GM21737 (cell line): Measurements from ENCODE around the gene TMEM161A.
"Not testable (repeated sequence)": the region's sequence is repeated elsewhere in the genome, so short reads cannot be mapped to it uniquely, and the experiment has no call there.

Source experiments
- ATAC-seq: cut with Tn5 transposase; IDR thresholded peaks from one replicate; pipeline ENCODE4 v1.9.1; 2021; ENCODE audit warnings: mild to moderate bottlenecking, moderate library complexity; ENCODE audit not compliant: unreplicated experiment

Gene TMEM161A

GRCh38 chr19:19155495-19156219 lies 17.4 kb upstream of the TMEM161A start:
- ATAC-seq, result peak; percentile 49

GRCh38 chr19:19154768-19155494 lies 16.7 kb upstream of the TMEM161A start:
- no peak for ATAC-seq

- ATAC-seq, result no peak
These were observed 14.5 kb upstream of the TMEM161A start for GRCh38 chr19:19152668-19153384.

- peak; percentile 54 for ATAC-seq
These were observed 13.1 kb upstream of the TMEM161A start for GRCh38 chr19:19151418-19151817.

- no peak for ATAC-seq
These were observed 11.2 kb upstream of the TMEM161A start for GRCh38 chr19:19149435-19149834.

GRCh38 chr19:19148504-19148903 lies 10.2 kb upstream of the TMEM161A start:
- ATAC-seq, result not testable (repeated sequence)

GRCh38 chr19:19147344-19147743 lies 9.1 kb upstream of the TMEM161A start:
- ATAC-seq, result no peak

- ATAC-seq, result no peak
These were observed 8.6 kb upstream of the TMEM161A start for GRCh38 chr19:19146865-19147264.

- peak; percentile 58 for ATAC-seq
These were observed 7.7 kb upstream of the TMEM161A start for GRCh38 chr19:19145684-19146608.

- no peak for ATAC-seq
These were observed 7.0 kb upstream of the TMEM161A start for GRCh38 chr19:19145281-19145680.

- no peak for ATAC-seq
These were observed 4.1 kb upstream of the TMEM161A start for GRCh38 chr19:19142347-19142746.

GRCh38 chr19:19140476-19140875 lies 2.2 kb upstream of the TMEM161A start:
- no peak for ATAC-seq

GRCh38 chr19:19139876-19140229 lies 1.6 kb upstream of the TMEM161A start:
- ATAC-seq, result no peak

- no peak for ATAC-seq
These were observed 646 bp downstream of the TMEM161A start for GRCh38 chr19:19137556-19138108.

- ATAC-seq, result not testable (repeated sequence)
These were observed 2.6 kb downstream of the TMEM161A start for GRCh38 chr19:19135713-19136112.

GRCh38 chr19:19134687-19135158 lies 3.6 kb downstream of the TMEM161A start:
- no peak for ATAC-seq

- ATAC-seq, result no peak
These were observed 4.3 kb downstream of the TMEM161A start for GRCh38 chr19:19133985-19134384.

GRCh38 chr19:19132912-19133311 lies 5.4 kb downstream of the TMEM161A start:
- no peak for ATAC-seq

- no peak for ATAC-seq
These were observed 6.3 kb downstream of the TMEM161A start for GRCh38 chr19:19131989-19132388.

- no peak for ATAC-seq
These were observed 12.2 kb downstream of the TMEM161A start for GRCh38 chr19:19126102-19126501.
